SK-N-SH treated with all-trans-retinoic acid at 6 μM for 48 hours (cell line): ENCODE data around the gene AMY1C.

Experiments used
- ATAC-seq: fragments of 200-7000 bp; cut with Tn5 transposase; 3 replicates; pipeline ENCODE4 v1.9.1; 2020; ENCODE audit warnings: mild to moderate bottlenecking, moderate library complexity
- ARNTL ChIP-seq: fragments of 450-650 bp; formaldehyde crosslinking; IDR thresholded peaks from 2 replicates; pipeline ENCODE4 v1.5.0; 2020; ENCODE audit warnings: low read depth, mild to moderate bottlenecking, moderate library complexity, borderline replicate concordance
- BACH2 ChIP-seq: fragments of 250-450 bp; sonication (Bioruptor Pico); IDR thresholded peaks from 2 replicates; pipeline ENCODE4 v1.9.0; 2021; ENCODE audit warnings: mild to moderate bottlenecking, borderline replicate concordance
- CREB5 ChIP-seq: fragments of 250-450 bp; sonication (Bioruptor Pico); IDR thresholded peaks from 2 replicates; pipeline ENCODE4 v1.5.1; 2020; ENCODE audit warnings: low read depth, mild to moderate bottlenecking, moderate library complexity
- CSDC2 ChIP-seq: fragments of 250-450 bp; sonication (Bioruptor Pico); IDR thresholded peaks from 2 replicates; pipeline ENCODE4 v1.5.0; 2020; ENCODE audit warnings: mild to moderate bottlenecking, moderate library complexity
- ESRRG ChIP-seq: fragments of 250-450 bp; sonication (Bioruptor Pico); IDR thresholded peaks from 2 replicates; pipeline ENCODE4 v1.6.1; 2021; ENCODE audit warnings: mild to moderate bottlenecking
- GLIS3 ChIP-seq: fragments of 250-450 bp; sonication (Bioruptor Pico); IDR thresholded peaks from 2 replicates; pipeline ENCODE4 v1.5.0; 2020; ENCODE audit warnings: mild to moderate bottlenecking, moderate library complexity
- ISL1 ChIP-seq: fragments of 250-450 bp; sonication (Bioruptor Pico); IDR thresholded peaks from 2 replicates; pipeline ENCODE4 v2.1.2; 2022; ENCODE audit warnings: mild to moderate bottlenecking, moderate library complexity
- OSR1 ChIP-seq: fragments of 250-450 bp; sonication (Bioruptor Pico); IDR thresholded peaks from 2 replicates; pipeline ENCODE4 v1.8.0; 2022; ENCODE audit warnings: moderate library complexity, mild to moderate bottlenecking, inconsistent platforms
- POU6F1 ChIP-seq: fragments of 250-450 bp; sonication (Bioruptor Pico); IDR thresholded peaks from 2 replicates; pipeline ENCODE4 v1.8.0; 2021; ENCODE audit warnings: low read depth, mild to moderate bottlenecking, moderate library complexity, borderline replicate concordance
- PPARA ChIP-seq: fragments of 250-450 bp; sonication (Bioruptor Pico); IDR thresholded peaks from 2 replicates; pipeline ENCODE4 v1.5.0; 2020; ENCODE audit warnings: mild to moderate bottlenecking, borderline replicate concordance
- RARB ChIP-seq: fragments of 250-450 bp; sonication (Bioruptor Pico); IDR thresholded peaks from 2 replicates; pipeline ENCODE4 v1.8.0; 2021; ENCODE audit warnings: mild to moderate bottlenecking, moderate library complexity
- TOX ChIP-seq: fragments of 250-450 bp; sonication (Bioruptor Pico); IDR thresholded peaks from 2 replicates; pipeline ENCODE4 v1.8.0; 2021; ENCODE audit warnings: mild to moderate bottlenecking, moderate library complexity, borderline replicate concordance
- ZC3H10 ChIP-seq: fragments of 250-450 bp; sonication (Bioruptor Pico); IDR thresholded peaks from 2 replicates; pipeline ENCODE4 v1.5.1; 2021; ENCODE audit warnings: mild to moderate bottlenecking, moderate library complexity
- ZFP3 ChIP-seq: fragments of 250-450 bp; sonication (Bioruptor Pico); IDR thresholded peaks from 2 replicates; pipeline ENCODE4 v1.5.0; 2020; ENCODE audit warnings: mild to moderate bottlenecking, moderate library complexity
- ZFP30 ChIP-seq: fragments of 450-650 bp; formaldehyde crosslinking; IDR thresholded peaks from 2 replicates; pipeline ENCODE4 v1.5.0; 2022; ENCODE audit warnings: mild to moderate bottlenecking, moderate library complexity
- ZNF565 ChIP-seq: fragments of 450-650 bp; formaldehyde crosslinking; conservative IDR thresholded peaks from 2 replicates; pipeline ENCODE4 v1.5.0; 2020; ENCODE audit warnings: low read depth, mild to moderate bottlenecking, moderate library complexity
- ZNF70 ChIP-seq: fragments of 450-650 bp; formaldehyde crosslinking; IDR thresholded peaks from 2 replicates; pipeline ENCODE4 v1.5.0; 2020; ENCODE audit warnings: mild to moderate bottlenecking, moderate library complexity
- ZNF8 ChIP-seq: fragments of 450-650 bp; formaldehyde crosslinking; IDR thresholded peaks from 2 replicates; pipeline ENCODE4 v1.5.0; 2020; ENCODE audit warnings: mild to moderate bottlenecking, moderate library complexity
- TF ChIP-seq, protein P1 (sequence below): fragments of 250-450 bp; sonication (Bioruptor Pico); IDR thresholded peaks from 2 replicates; pipeline ENCODE4 v1.5.0; 2020; ENCODE audit warnings: mild to moderate bottlenecking, moderate library complexity
- TF ChIP-seq, protein P2 (sequence below): fragments of 250-450 bp; sonication (Bioruptor Pico); IDR thresholded peaks from 2 replicates; pipeline ENCODE4 v1.8.0; 2020; ENCODE audit warnings: mild to moderate bottlenecking, moderate library complexity, borderline replicate concordance
- TF ChIP-seq, protein P3 (sequence below): fragments of 250-450 bp; sonication (Bioruptor Pico); IDR thresholded peaks from 2 replicates; pipeline ENCODE4 v1.5.1; 2021; ENCODE audit warnings: mild to moderate bottlenecking, moderate library complexity

Gene AMY1C

DNA sequence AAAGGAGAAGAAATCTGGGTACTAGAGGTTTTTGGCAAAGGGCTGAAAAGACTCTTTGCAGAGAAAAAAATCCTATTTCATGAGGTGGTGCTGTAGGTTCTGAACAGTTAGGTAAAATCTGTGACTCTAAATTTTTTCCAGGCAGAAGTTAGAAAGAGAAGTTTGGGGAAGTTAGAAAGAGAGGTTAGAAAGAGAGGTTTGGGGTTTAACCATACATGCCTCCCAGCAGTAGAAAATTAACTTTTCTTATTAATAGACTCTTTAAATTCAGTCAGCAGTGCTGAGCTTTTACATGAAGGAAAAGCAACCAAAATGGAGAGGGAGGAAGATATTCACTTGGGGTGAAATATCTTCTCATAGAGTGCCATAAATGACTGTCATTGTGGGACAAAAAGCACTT lies 12.2 kb downstream of the AMY1C start (continued):
- TF ChIP-seq, protein P1, sequence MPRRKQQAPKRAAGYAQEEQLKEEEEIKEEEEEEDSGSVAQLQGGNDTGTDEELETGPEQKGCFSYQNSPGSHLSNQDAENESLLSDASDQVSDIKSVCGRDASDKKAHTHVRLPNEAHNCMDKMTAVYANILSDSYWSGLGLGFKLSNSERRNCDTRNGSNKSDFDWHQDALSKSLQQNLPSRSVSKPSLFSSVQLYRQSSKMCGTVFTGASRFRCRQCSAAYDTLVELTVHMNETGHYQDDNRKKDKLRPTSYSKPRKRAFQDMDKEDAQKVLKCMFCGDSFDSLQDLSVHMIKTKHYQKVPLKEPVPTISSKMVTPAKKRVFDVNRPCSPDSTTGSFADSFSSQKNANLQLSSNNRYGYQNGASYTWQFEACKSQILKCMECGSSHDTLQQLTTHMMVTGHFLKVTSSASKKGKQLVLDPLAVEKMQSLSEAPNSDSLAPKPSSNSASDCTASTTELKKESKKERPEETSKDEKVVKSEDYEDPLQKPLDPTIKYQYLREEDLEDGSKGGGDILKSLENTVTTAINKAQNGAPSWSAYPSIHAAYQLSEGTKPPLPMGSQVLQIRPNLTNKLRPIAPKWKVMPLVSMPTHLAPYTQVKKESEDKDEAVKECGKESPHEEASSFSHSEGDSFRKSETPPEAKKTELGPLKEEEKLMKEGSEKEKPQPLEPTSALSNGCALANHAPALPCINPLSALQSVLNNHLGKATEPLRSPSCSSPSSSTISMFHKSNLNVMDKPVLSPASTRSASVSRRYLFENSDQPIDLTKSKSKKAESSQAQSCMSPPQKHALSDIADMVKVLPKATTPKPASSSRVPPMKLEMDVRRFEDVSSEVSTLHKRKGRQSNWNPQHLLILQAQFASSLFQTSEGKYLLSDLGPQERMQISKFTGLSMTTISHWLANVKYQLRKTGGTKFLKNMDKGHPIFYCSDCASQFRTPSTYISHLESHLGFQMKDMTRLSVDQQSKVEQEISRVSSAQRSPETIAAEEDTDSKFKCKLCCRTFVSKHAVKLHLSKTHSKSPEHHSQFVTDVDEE (CRISPR knock-in tag), result no peak
- no peak for TF ChIP-seq ISL1

DNA sequence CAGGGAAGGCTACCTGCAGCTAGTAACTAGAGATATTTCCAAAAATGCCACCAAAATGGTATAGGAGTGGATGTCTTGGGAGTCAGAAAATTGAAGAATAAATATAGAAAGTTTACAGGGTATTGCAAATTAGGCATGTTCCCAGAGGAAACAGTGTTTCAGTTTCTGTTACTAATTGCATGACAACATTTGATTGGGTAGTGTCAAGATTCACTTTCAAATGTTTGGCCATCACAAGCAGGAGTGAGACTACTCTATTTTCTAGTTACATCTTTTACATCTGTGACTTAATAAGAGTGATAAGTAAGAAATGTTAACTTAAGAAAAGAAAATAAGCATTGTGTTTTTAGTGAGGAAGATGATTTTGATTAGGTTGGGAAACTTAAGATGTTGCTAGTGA lies 30.2 kb downstream of the AMY1C start:
- no peak for ATAC-seq
- TF ChIP-seq ZFP30 (no peak), ZNF8 (CRISPR knock-in tag) (no peak), ZNF70 (no peak), CREB5 (CRISPR knock-in tag) (no peak), BACH2 (CRISPR knock-in tag) (no peak), ARNTL (CRISPR knock-in tag) (no peak), ESRRG (no peak), ZNF565 (no peak), TOX (CRISPR knock-in tag) (no peak), POU6F1 (no peak), PPARA (no peak)
- TF ChIP-seq, protein P2, sequence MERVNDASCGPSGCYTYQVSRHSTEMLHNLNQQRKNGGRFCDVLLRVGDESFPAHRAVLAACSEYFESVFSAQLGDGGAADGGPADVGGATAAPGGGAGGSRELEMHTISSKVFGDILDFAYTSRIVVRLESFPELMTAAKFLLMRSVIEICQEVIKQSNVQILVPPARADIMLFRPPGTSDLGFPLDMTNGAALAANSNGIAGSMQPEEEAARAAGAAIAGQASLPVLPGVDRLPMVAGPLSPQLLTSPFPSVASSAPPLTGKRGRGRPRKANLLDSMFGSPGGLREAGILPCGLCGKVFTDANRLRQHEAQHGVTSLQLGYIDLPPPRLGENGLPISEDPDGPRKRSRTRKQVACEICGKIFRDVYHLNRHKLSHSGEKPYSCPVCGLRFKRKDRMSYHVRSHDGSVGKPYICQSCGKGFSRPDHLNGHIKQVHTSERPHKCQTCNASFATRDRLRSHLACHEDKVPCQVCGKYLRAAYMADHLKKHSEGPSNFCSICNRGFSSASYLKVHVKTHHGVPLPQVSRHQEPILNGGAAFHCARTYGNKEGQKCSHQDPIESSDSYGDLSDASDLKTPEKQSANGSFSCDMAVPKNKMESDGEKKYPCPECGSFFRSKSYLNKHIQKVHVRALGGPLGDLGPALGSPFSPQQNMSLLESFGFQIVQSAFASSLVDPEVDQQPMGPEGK (CRISPR knock-in tag), result no peak
- TF ChIP-seq, protein P3, sequence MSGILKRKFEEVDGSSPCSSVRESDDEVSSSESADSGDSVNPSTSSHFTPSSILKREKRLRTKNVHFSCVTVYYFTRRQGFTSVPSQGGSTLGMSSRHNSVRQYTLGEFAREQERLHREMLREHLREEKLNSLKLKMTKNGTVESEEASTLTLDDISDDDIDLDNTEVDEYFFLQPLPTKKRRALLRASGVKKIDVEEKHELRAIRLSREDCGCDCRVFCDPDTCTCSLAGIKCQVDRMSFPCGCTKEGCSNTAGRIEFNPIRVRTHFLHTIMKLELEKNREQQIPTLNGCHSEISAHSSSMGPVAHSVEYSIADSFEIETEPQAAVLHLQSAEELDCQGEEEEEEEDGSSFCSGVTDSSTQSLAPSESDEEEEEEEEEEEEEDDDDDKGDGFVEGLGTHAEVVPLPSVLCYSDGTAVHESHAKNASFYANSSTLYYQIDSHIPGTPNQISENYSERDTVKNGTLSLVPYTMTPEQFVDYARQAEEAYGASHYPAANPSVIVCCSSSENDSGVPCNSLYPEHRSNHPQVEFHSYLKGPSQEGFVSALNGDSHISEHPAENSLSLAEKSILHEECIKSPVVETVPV (CRISPR knock-in tag), result no peak

- no peak for ATAC-seq
- TF ChIP-seq ESRRG (no peak), OSR1 (CRISPR knock-in tag) (no peak), PPARA (no peak), CSDC2 (CRISPR knock-in tag) (no peak), ZC3H10 (CRISPR knock-in tag) (no peak), ZNF70 (no peak), ARNTL (CRISPR knock-in tag) (no peak), CREB5 (CRISPR knock-in tag) (no peak), ZFP3 (CRISPR knock-in tag) (no peak), TOX (CRISPR knock-in tag) (no peak), RARB (CRISPR knock-in tag) (no peak), GLIS3 (CRISPR knock-in tag) (no peak), ZNF565 (no peak)
- TF ChIP-seq, protein P1 (CRISPR knock-in tag), result no peak
- TF ChIP-seq, protein P3 (CRISPR knock-in tag), result no peak
- TF ChIP-seq, protein P2 (CRISPR knock-in tag), result no peak
Observed at GRCh38 chr1:103783944-103784377, 34.3 kb downstream of the AMY1C start.
